Ascending aorta (tissue), 2 donors: Measurements from ENCODE around the gene PCED1A. TPM values are rescaled to one million over a fixed set of nuclear protein-coding genes. Genes with fewer than 3 reads are reported as not detected.
"Not testable (repeated sequence)": the region's sequence is repeated elsewhere in the genome, so short reads cannot be mapped to it uniquely, and the experiment has no call there.

Experiments used
- DNase-seq, 2 donors: peaks; one replicate each; pipeline ENCODE4 v3.0.0-alpha.2; 2019; ENCODE audit warnings: low spot score in 2 of 2
- H3K27ac ChIP-seq, 2 donors: fragments of 200-600 bp; sonication (generic); one replicate each; pipeline ENCODE4 v1.5.1; 2016 to 2017; ENCODE audit warnings: mild to moderate bottlenecking in 1 of 2
- H3K27me3 ChIP-seq: fragments of 200-600 bp; sonication (generic); one replicate; pipeline ENCODE4 v1.5.1; 2017
- H3K36me3 ChIP-seq, 2 donors: fragments of 200-600 bp; sonication (generic); one replicate each; pipeline ENCODE4 v1.5.1; 2016
- H3K4me1 ChIP-seq, 2 donors: fragments of 200-600 bp; sonication (generic); one replicate each; pipeline ENCODE4 v1.5.1; 2016 to 2017; ENCODE audit warnings: mild to moderate bottlenecking in 1 of 2
- H3K4me3 ChIP-seq, 2 donors: fragments of 200-600 bp; sonication (generic); one replicate each; pipeline ENCODE4 v1.5.1; 2016 to 2017; ENCODE audit warnings: mild to moderate bottlenecking in 1 of 2
- H3K9me3 ChIP-seq, 2 donors: fragments of 200-600 bp; sonication (generic); one replicate each; pipeline ENCODE4 v1.5.1; 2016
- CTCF ChIP-seq, 3 experiments: fragments of 200-600 bp in 2 of 3; fragments of 450-650 bp in 1 of 3; sonication (generic) in 2 of 3; IDR thresholded peaks; one replicate each; pipeline ENCODE4 v1.5.1; 2016 to 2019; ENCODE audit warnings: antibody characterized with exemption in 3 of 3, mild to moderate bottlenecking in 1 of 3, moderate library complexity in 1 of 3
- intact Hi-C: fragments of 100-400 bp; cut with DNase I; formaldehyde crosslinking; loops from one replicate; pipeline ENCODE4 v1.15.1; 2023
- total RNA-seq: library from RNA; depleted of rRNA; stranded (reverse); fragments of >200 nt; gene quantifications from one replicate; pipeline ENCODE4 v1.1.0, GENCODE V29; 2016

PCED1A gene
- total RNA-seq, 1 donor from 2014 or later: 49.7 TPM

- intact Hi-C loops: loop anchor here (10.0 kb wide), 1 partner anchor 311 kb away; no protein-coding TSS in a partner anchor
- no peak overlapping the region for H3K27ac ChIP-seq
- no peak overlapping the region for H3K4me3 ChIP-seq
- H3K9me3 ChIP-seq: no peaks in the 10 kb centered on the region
- no peaks in the 10 kb centered on the region for H3K4me1 ChIP-seq
- no peaks in the 10 kb centered on the region for H3K27me3 ChIP-seq
- no peaks in the 10 kb centered on the region for H3K36me3 ChIP-seq
- no peak for DNase-seq
- TF ChIP-seq CTCF (IDR thresholded peaks at IDR 0.05): no peak
Observed at GRCh38 chr20:2835331-2835796, 5.1 kb downstream of the PCED1A start.

GRCh38 chr20:2834401-2835110 lies 5.9 kb downstream of the PCED1A start:
- H3K4me3 ChIP-seq: no peak overlapping the region
- no peak overlapping the region for H3K27ac ChIP-seq
- no peaks in the 10 kb centered on the region for H3K27me3 ChIP-seq
- TF ChIP-seq CTCF (IDR thresholded peaks at IDR 0.05): no peak
- intact Hi-C loops: loop anchor here (10.0 kb wide), 1 partner anchor 310 kb away; no protein-coding TSS in a partner anchor
- no peaks in the 10 kb centered on the region for H3K4me1 ChIP-seq
- H3K9me3 ChIP-seq: no peaks in the 10 kb centered on the region
- DNase-seq: no peak
- H3K36me3 ChIP-seq: no peaks in the 10 kb centered on the region

- intact Hi-C loops: loop anchor here (10.0 kb wide), 1 partner anchor 309 kb away; no protein-coding TSS in a partner anchor
- no peaks in the 10 kb centered on the region for H3K36me3 ChIP-seq
- H3K27me3 ChIP-seq: no peaks in the 10 kb centered on the region
- H3K27ac ChIP-seq: no peak overlapping the region
- no peaks in the 10 kb centered on the region for H3K9me3 ChIP-seq
- no peak for DNase-seq
- H3K4me1 ChIP-seq: no peaks in the 10 kb centered on the region
- TF ChIP-seq CTCF (IDR thresholded peaks at IDR 0.05): no peak
- no peak overlapping the region for H3K4me3 ChIP-seq
Observed at GRCh38 chr20:2833761-2834160, 6.7 kb downstream of the PCED1A start.

GRCh38 chr20:2831206-2831605 lies 9.2 kb downstream of the PCED1A start:
- H3K36me3 ChIP-seq, DNase-seq: not testable (repeated sequence)
- intact Hi-C loops: loop anchor here (10.0 kb wide), 1 partner anchor 306 kb away; no protein-coding TSS in a partner anchor

GRCh38 chr20:2829376-2829775 lies 11.1 kb downstream of the PCED1A start:
- DNase-seq: no peak
- TF ChIP-seq CTCF (IDR thresholded peaks at IDR 0.05): no peak
- no peaks in the 10 kb centered on the region for H3K4me1 ChIP-seq
- intact Hi-C loops: no loop called here
- no peaks in the 10 kb centered on the region for H3K36me3 ChIP-seq
- H3K4me3 ChIP-seq: no peak overlapping the region
- H3K27me3 ChIP-seq: no peaks in the 10 kb centered on the region
- H3K27ac ChIP-seq: no peak overlapping the region
- H3K9me3 ChIP-seq: no peaks in the 10 kb centered on the region

More at GRCh38 chr20:2831206-2831605, 9.2 kb downstream of the PCED1A start:
- H3K27ac ChIP-seq, H3K4me1 ChIP-seq, H3K4me3 ChIP-seq, H3K27me3 ChIP-seq, H3K9me3 ChIP-seq: not testable (repeated sequence)

- Histone ChIP-seq H3K27ac (no peak overlapping the region), H3K4me3 (no peak overlapping the region), H3K4me1 (no peaks in the 10 kb centered on the region), H3K9me3 (no peaks in the 10 kb centered on the region), H3K27me3 (peaks cover 5% of the 10 kb centered on the region), H3K36me3 (no peaks in the 10 kb centered on the region)
- intact Hi-C loops: no loop called here
- no peak for TF ChIP-seq CTCF (IDR thresholded peaks at IDR 0.05)
- no peak for DNase-seq
Observed at GRCh38 chr20:2826655-2827054, 13.8 kb downstream of the PCED1A start.
